ENCODE data around the gene NCR2.

Gene NCR2

GRCh38 chr6:41360314-41360685, 24.9 kb downstream of the NCR2 start:
- no peak for DNase-seq

- no peak for DNase-seq
Observed at GRCh38 chr6:41366150-41366549, 30.7 kb downstream of the NCR2 start.

- DNase-seq, result no peak
Observed at GRCh38 chr6:41367061-41367460, 31.7 kb downstream of the NCR2 start.

GRCh38 chr6:41367700-41368099, 32.3 kb downstream of the NCR2 start:
- no peak for DNase-seq

GRCh38 chr6:41370488-41371111, 35.2 kb downstream of the NCR2 start:
- no peak for DNase-seq

GRCh38 chr6:41371461-41371991, 36.1 kb downstream of the NCR2 start:
- no peak for DNase-seq

GRCh38 chr6:41371992-41372831, 36.8 kb downstream of the NCR2 start:
- no peak for DNase-seq

GRCh38 chr6:41372832-41373626, 37.6 kb downstream of the NCR2 start:
- DNase-seq, result no peak

GRCh38 chr6:41373627-41373918, 38.2 kb downstream of the NCR2 start:
- DNase-seq, result no peak

GRCh38 chr6:41373919-41374617, 38.7 kb downstream of the NCR2 start:
- no peak for DNase-seq

- DNase-seq, result no peak
Observed at GRCh38 chr6:41374618-41375590, 39.5 kb downstream of the NCR2 start.

- DNase-seq, result no peak
Observed at GRCh38 chr6:41375598-41376151, 40.3 kb downstream of the NCR2 start.

GRCh38 chr6:41376176-41376575, 40.8 kb downstream of the NCR2 start:
- no peak for DNase-seq

GRCh38 chr6:41377071-41377470, 41.7 kb downstream of the NCR2 start:
- no peak for DNase-seq

- DNase-seq, result no peak
Observed at GRCh38 chr6:41379306-41379705, 43.9 kb downstream of the NCR2 start.

GRCh38 chr6:41386594-41386993, 51.2 kb downstream of the NCR2 start:
- DNase-seq, result no peak

GRCh38 chr6:41392246-41392645, 56.8 kb downstream of the NCR2 start:
- DNase-seq, result no peak

- no peak for DNase-seq
Observed at GRCh38 chr6:41396335-41396734, 60.9 kb downstream of the NCR2 start.

- no peak for DNase-seq
Observed at GRCh38 chr6:41399424-41399823, 64.0 kb downstream of the NCR2 start.

Measured in CD4-positive, alpha-beta T cell treated with Interferon gamma for 1 hour (primary cell).